SK-N-SH (cell line): ENCODE measurements around the gene SHTN1. TPM values are rescaled to one million over a fixed set of nuclear protein-coding genes. Genes with fewer than 3 reads are reported as not detected.

Experiments
- CTCF ChIA-PET: fragments of 300-600, 350-600 bp; formaldehyde crosslinking; extraction: SDS; loops from one replicate; lab custom pipeline; 2021; lab: Yijun Ruan, JAX
- POLR2A ChIA-PET: fragments of 350-600 bp; sonication (Branson Sonifier 250); formaldehyde crosslinking; extraction: SDS; loops from one replicate; lab custom pipeline; 2020; ENCODE audit warnings: antibody characterized with exemption, inconsistent platforms; lab: Yijun Ruan, JAX
- DNase-seq: peaks from one replicate; pipeline ENCODE4 v3.0.0; 2012
- H2AFZ ChIP-seq: fragments of 200-600 bp; sonication (generic); 2 replicates; pipeline ENCODE4 v1.8.1; 2016; ENCODE audit warnings: antibody characterized with exemption, mild to moderate bottlenecking, low read depth
- H3F3A ChIP-seq: fragments of 200-600 bp; sonication (generic); replicated peaks from 2 replicates; pipeline ENCODE3; 2016; ENCODE audit warnings: antibody characterized with exemption, mild to moderate bottlenecking; ENCODE audit not compliant: insufficient read depth
- H3K27ac ChIP-seq, 2 experiments: fragments of 200-500 bp in 1 of 2; fragments of 200-600 bp in 1 of 2; sonication (Bioruptor generic) in 1 of 2; sonication (generic), shearing (Covaris generic) in 1 of 2; 2 replicates each; pipeline versions ENCODE4 v1.5.1 to v1.6.1; 2014 to 2016; ENCODE audit warnings: low read depth in 2 of 2, inconsistent platforms in 1 of 2, low read length in 1 of 2, mild to moderate bottlenecking in 1 of 2, mixed read lengths in 1 of 2
- H3K27me3 ChIP-seq: fragments of 200-600 bp; sonication (generic), shearing (Covaris generic); 2 replicates; pipeline ENCODE4 v1.6.1; 2016; ENCODE audit warnings: mixed run types; ENCODE audit not compliant: insufficient read depth
- H3K36me3 ChIP-seq, 2 experiments: fragments of 200-500 bp in 1 of 2; fragments of 200-600 bp in 1 of 2; sonication (Bioruptor generic) in 1 of 2; sonication (generic) in 1 of 2; replicated peaks in 1 of 2; 2 replicates each; pipeline versions ENCODE3 to v1.5.1; 2014 to 2016; ENCODE audit warnings: low read length in 1 of 2, mild to moderate bottlenecking in 1 of 2; ENCODE audit not compliant: insufficient read depth in 2 of 2, control insufficient read depth in 1 of 2
- H3K4me1 ChIP-seq, 2 experiments: fragments of 200-500 bp in 1 of 2; fragments of 200-600 bp in 1 of 2; sonication (Bioruptor generic) in 1 of 2; sonication (generic), shearing (Covaris generic) in 1 of 2; 2 replicates each; pipeline versions ENCODE4 v1.5.1 to v1.6.1; 2014 to 2016; ENCODE audit warnings: low read depth in 1 of 2, low read length in 1 of 2, mixed run types in 1 of 2; ENCODE audit not compliant: insufficient read depth in 2 of 2, control insufficient read depth in 1 of 2
- H3K4me2 ChIP-seq: fragments of 200-600 bp; sonication (generic), shearing (Covaris generic); 2 replicates; pipeline ENCODE4 v1.6.1; 2017; ENCODE audit warnings: mixed run types
- H3K4me3 ChIP-seq, 2 experiments: fragments of 200-500 bp in 1 of 2; fragments of 200-600 bp in 1 of 2; sonication (Bioruptor generic) in 1 of 2; sonication (generic), shearing (Covaris generic) in 1 of 2; 2 replicates each; pipeline versions ENCODE4 v1.5.1 to v1.8.1; 2014 to 2016; ENCODE audit warnings: low read depth in 2 of 2, inconsistent platforms in 1 of 2, low read length in 1 of 2, mild to moderate bottlenecking in 1 of 2, mixed read lengths in 1 of 2, moderate library complexity in 1 of 2
- H3K79me2 ChIP-seq: fragments of 200-600 bp; sonication (generic); 2 replicates; pipeline ENCODE4 v1.8.1; 2017; ENCODE audit warnings: mild to moderate bottlenecking; ENCODE audit not compliant: insufficient read depth
- H3K9ac ChIP-seq: fragments of 200-600 bp; sonication (generic); 2 replicates; pipeline ENCODE4 v1.6.1; 2017; ENCODE audit warnings: mixed run types
- H3K9me2 ChIP-seq: fragments of 200-600 bp; sonication (generic); 2 replicates; pipeline ENCODE4 v1.6.1; 2017; ENCODE audit warnings: mixed run types
- H3K9me3 ChIP-seq: fragments of 200-600 bp; sonication (generic); 2 replicates; pipeline ENCODE4 v1.6.1; 2017; ENCODE audit warnings: mixed run types, mild to moderate bottlenecking, moderate library complexity
- H4K20me1 ChIP-seq: fragments of 200-600 bp; sonication (generic); 2 replicates; pipeline ENCODE4 v1.6.1; 2017; ENCODE audit warnings: mild to moderate bottlenecking, mixed run types; ENCODE audit not compliant: insufficient read depth
- CHD2 ChIP-seq: fragments of 150-350 bp; IDR thresholded peaks from 2 replicates; pipeline ENCODE4 v1.6.1; 2018; ENCODE audit warnings: low read length; ENCODE audit not compliant: partially characterized antibody
- ELF1 ChIP-seq: IDR thresholded peaks from 2 replicates; pipeline ENCODE4 v1.4.0; 2012
- EZH2phosphoT487 ChIP-seq: fragments of 200-600 bp; sonication (generic); IDR thresholded peaks from 2 replicates; pipeline ENCODE4 v1.6.1; 2017; ENCODE audit warnings: low read depth, mixed run types, mild to moderate bottlenecking, antibody characterized with exemption, moderate library complexity, borderline replicate concordance
- FOSL2 ChIP-seq: IDR thresholded peaks from 2 replicates; pipeline ENCODE4 v1.4.0; 2012; ENCODE audit warnings: low read depth, mild to moderate bottlenecking, moderate library complexity, borderline replicate concordance
- FOXJ3 ChIP-seq: sonication (generic); formaldehyde crosslinking; IDR thresholded peaks from 2 replicates; pipeline ENCODE4 v1.5.1; 2020; ENCODE audit warnings: mild to moderate bottlenecking, missing genetic modification reagents
- FOXM1 ChIP-seq: IDR thresholded peaks from 2 replicates; pipeline ENCODE4 v1.4.0; 2012; ENCODE audit warnings: low read depth, mild to moderate bottlenecking
- GATA2 ChIP-seq: sonication (generic); formaldehyde crosslinking; IDR thresholded peaks from 2 replicates; pipeline ENCODE4 v1.5.0; 2020; ENCODE audit warnings: mild to moderate bottlenecking, missing genetic modification reagents
- JUND ChIP-seq: IDR thresholded peaks from 2 replicates; pipeline ENCODE4 v1.4.0; 2012
- MEF2A ChIP-seq: IDR thresholded peaks from 2 replicates; pipeline ENCODE4 v1.4.0; 2012; ENCODE audit warnings: low read depth, borderline replicate concordance
- NRF1 ChIP-seq: IDR thresholded peaks from 2 replicates; pipeline ENCODE4 v1.6.1; 2012; ENCODE audit warnings: low read depth, mild to moderate bottlenecking, low read length
- POLR2AphosphoS5 ChIP-seq: IDR thresholded peaks from 2 replicates; pipeline ENCODE4 v1.6.1; 2012; ENCODE audit warnings: low read depth, low read length
- RAD21 ChIP-seq: IDR thresholded peaks from 2 replicates; pipeline ENCODE4 v1.6.1; 2012; ENCODE audit warnings: mild to moderate bottlenecking, low read length
- RXRA ChIP-seq: IDR thresholded peaks from 2 replicates; pipeline ENCODE4 v1.4.0; 2012; ENCODE audit warnings: low read depth, mild to moderate bottlenecking, borderline replicate concordance
- SIN3A ChIP-seq: IDR thresholded peaks from 2 replicates; pipeline ENCODE4 v1.6.1; 2012; ENCODE audit warnings: low read depth, mild to moderate bottlenecking, low read length, moderate library complexity, borderline replicate concordance
- SMC3 ChIP-seq: IDR thresholded peaks from 2 replicates; pipeline ENCODE4 v1.6.1; 2012; ENCODE audit warnings: low read depth, low read length, improper control_type of control experiment
- TCF12 ChIP-seq: IDR thresholded peaks from 2 replicates; pipeline ENCODE4 v1.4.0; 2012
- TEAD4 ChIP-seq: IDR thresholded peaks from 2 replicates; pipeline ENCODE4 v1.4.0; 2012; ENCODE audit warnings: mild to moderate bottlenecking, borderline replicate concordance; ENCODE audit not compliant: insufficient read depth
- YY1 ChIP-seq: IDR thresholded peaks from 2 replicates; pipeline ENCODE4 v1.4.0; 2012; ENCODE audit warnings: low read depth, mild to moderate bottlenecking
- WGBS: methylation state at CpG from one replicate; pipeline ENCODE4 v1.1.6; 2017; ENCODE audit warnings: low lambda C conversion rate; 5-methylcytosine and 5-hydroxymethylcytosine counted together
- polyA plus RNA-seq, 3 experiments: library from polyadenylated mRNA; depleted of rRNA; stranded (reverse); fragments of >200 nt; gene quantifications; 2 replicates each; pipeline ENCODE4 v1.2.3, GENCODE V29; 2012
- TF ChIP-seq, protein P1 (sequence below): IDR thresholded peaks from 2 replicates; pipeline ENCODE4; 2012
- TF ChIP-seq, protein P2 (sequence below): IDR thresholded peaks from 2 replicates; pipeline ENCODE4 v1.4.0; 2012; ENCODE audit warnings: low read depth, borderline replicate concordance
- TF ChIP-seq, protein P3 (sequence below): fragments of 150-350 bp; IDR thresholded peaks from 2 replicates; pipeline ENCODE4 v1.6.1; 2017; ENCODE audit warnings: antibody characterized with exemption, low read length, low read depth, borderline replicate concordance

SHTN1 gene
- polyA plus RNA-seq, 1 of the 3 experiments (the other 2 are of a cell fraction): 5.2 TPM

DNA sequence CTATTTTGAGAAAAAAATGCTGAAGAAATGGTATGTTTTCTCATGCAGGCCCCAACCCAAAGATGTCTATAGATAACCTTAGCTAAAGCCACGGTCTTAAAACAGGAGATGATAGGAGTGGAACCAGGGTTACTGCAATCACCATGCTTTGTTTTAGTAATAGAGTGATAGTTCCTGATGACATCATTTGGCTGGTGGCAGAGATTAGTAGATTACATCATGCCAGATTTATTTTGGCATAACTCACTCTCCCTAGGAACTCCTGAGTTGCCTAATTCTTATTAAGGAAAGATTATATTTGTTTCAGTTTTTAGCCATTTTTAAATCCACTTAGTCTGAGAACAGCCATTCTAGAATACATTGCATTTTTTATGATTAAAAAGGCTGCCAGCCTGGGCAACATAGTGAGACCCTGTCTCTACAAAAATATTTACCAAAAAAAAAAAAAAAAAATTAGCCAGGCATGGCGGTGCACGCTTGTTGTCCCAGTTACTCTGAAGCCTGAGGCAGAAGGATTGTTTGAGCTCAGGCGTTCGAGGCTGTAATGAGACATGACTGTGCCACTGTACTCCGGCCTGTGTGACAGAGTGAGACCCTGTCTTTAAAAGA lies 137.9 kb downstream of the SHTN1 start:
- Histone ChIP-seq H3K4me3 (no peak overlapping the region), H2AFZ (no peak overlapping the region), H3K9ac (no peak overlapping the region), H3K27me3 (no peaks in the 10 kb centered on the region), H3F3A (no peaks in the 10 kb centered on the region), H3K36me3 (no peaks in the 10 kb centered on the region), H3K4me2 (no peak overlapping the region), H3K4me1 (no peaks in the 10 kb centered on the region; a peak in 1 of 4 replicates), H3K79me2 (no peaks in the 10 kb centered on the region), H4K20me1 (no peaks in the 10 kb centered on the region), H3K9me2 (no peaks in the 10 kb centered on the region), H3K9me3 (no peaks in the 10 kb centered on the region), H3K27ac (no peak overlapping the region)
- TF ChIP-seq FOXM1 (no peak), FOSL2 (no peak), TCF12 (no peak), SMC3 (no peak), POLR2AphosphoS5 (no peak), JUND (no peak), SIN3A (no peak), RXRA (no peak), MEF2A (no peak), YY1 (no peak), CHD2 (no peak), GATA2 (no peak), TEAD4 (no peak), RAD21 (no peak), EZH2phosphoT487 (no peak), FOXJ3 (CRISPR knock-in tag) (no peak), ELF1 (no peak), NRF1 (no peak)
- TF ChIP-seq, protein P1, sequence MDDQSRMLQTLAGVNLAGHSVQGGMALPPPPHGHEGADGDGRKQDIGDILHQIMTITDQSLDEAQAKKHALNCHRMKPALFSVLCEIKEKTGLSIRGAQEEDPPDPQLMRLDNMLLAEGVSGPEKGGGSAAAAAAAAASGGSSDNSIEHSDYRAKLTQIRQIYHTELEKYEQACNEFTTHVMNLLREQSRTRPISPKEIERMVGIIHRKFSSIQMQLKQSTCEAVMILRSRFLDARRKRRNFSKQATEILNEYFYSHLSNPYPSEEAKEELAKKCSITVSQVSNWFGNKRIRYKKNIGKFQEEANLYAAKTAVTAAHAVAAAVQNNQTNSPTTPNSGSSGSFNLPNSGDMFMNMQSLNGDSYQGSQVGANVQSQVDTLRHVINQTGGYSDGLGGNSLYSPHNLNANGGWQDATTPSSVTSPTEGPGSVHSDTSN: no peak
- TF ChIP-seq, protein P2, sequence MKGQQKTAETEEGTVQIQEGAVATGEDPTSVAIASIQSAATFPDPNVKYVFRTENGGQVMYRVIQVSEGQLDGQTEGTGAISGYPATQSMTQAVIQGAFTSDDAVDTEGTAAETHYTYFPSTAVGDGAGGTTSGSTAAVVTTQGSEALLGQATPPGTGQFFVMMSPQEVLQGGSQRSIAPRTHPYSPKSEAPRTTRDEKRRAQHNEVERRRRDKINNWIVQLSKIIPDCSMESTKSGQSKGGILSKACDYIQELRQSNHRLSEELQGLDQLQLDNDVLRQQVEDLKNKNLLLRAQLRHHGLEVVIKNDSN: no peak
- CTCF ChIA-PET: interaction anchor here (1.5 kb wide), 1 partner anchor 308 kb away, joined by 4 read pairs; no protein-coding TSS in a partner anchor
- DNase-seq: no peak
- 76% methylated on average over 6 of the region's 6 CpGs for WGBS
- POLR2A ChIA-PET: no interaction called here

- TF ChIP-seq, protein P3, sequence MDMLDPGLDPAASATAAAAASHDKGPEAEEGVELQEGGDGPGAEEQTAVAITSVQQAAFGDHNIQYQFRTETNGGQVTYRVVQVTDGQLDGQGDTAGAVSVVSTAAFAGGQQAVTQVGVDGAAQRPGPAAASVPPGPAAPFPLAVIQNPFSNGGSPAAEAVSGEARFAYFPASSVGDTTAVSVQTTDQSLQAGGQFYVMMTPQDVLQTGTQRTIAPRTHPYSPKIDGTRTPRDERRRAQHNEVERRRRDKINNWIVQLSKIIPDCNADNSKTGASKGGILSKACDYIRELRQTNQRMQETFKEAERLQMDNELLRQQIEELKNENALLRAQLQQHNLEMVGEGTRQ: no peak
- TF ChIP-seq TCF12: no peak
- no peak for TF ChIP-seq FOSL2
- Histone ChIP-seq H3K36me3 (no peaks in the 10 kb centered on the region), H3K79me2 (no peaks in the 10 kb centered on the region), H3K4me2 (no peak overlapping the region), H3K27ac (no peak overlapping the region), H2AFZ (no peak overlapping the region), H3K4me1 (no peaks in the 10 kb centered on the region; a peak in 1 of 4 replicates), H4K20me1 (no peaks in the 10 kb centered on the region), H3K9me2 (no peaks in the 10 kb centered on the region), H3F3A (no peaks in the 10 kb centered on the region), H3K9ac (no peak overlapping the region), H3K27me3 (no peaks in the 10 kb centered on the region), H3K4me3 (no peak overlapping the region), H3K9me3 (no peaks in the 10 kb centered on the region)
- no peak for DNase-seq
- POLR2A ChIA-PET: no interaction called here
- 66% methylated on average over 2 of the region's 2 CpGs for WGBS
- CTCF ChIA-PET: interaction anchor here (1.5 kb wide), 1 partner anchor 309 kb away, joined by 4 read pairs; no protein-coding TSS in a partner anchor
These were observed 138.9 kb downstream of the SHTN1 start for GRCh38 chr10:116866066-116866465.
